ENCODE data around the gene CARD16.
"Not testable (repeated sequence)": the region's sequence is repeated elsewhere in the genome, so short reads cannot be mapped to it uniquely, and the experiment has no call there.

Gene CARD16

DNA sequence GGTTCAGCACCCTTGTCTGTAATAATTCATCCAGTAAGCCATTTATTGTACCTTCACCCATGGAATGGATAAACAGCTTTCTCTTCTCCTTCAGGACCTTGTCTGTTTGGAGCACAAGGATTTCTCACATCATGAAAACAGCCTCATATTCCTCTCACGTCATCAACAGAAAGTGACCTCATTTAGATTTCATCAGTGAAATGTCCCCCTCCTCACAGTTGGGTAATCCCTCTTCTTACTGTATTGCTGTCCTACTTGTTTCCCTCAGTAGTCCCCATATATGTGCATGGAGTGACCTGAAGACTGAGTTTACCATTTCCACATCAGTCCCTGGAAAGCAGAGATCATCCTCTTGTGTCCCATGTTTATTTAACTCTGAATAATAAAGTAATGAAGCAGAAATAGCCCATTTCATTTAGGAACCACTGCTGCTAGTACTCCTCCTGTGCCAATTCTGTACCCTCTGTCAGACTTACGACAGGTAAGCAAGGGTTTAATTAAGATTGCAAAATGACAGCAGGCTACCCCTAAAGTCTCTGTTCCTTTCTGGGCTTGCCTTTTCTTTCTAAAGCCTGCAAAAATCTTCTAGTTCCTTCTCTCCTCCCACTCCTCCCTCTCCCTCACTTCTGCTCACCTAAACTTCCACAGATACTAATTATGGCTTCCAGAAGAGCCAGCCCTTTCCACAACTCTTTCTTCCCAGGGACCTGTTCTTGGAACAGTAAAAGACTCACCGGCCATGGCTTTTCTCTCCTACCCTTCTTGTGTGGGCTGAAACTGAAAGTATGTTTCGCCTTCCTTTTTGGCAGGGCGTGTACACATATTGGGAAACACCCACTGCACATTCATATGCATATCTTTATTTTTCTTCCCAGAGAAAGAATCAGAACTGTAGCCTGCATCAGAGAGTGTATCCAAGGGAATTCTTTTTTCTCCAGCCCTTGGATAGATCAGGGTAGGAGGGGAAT lies at the start of gene CARD16:
Gene CARD16 (minus strand): TSS at position 779 of the 968 bp plus-strand sequence. CDS start 38 bp downstream, at position 741.
- DNase-seq = peak; percentile 2

DNA sequence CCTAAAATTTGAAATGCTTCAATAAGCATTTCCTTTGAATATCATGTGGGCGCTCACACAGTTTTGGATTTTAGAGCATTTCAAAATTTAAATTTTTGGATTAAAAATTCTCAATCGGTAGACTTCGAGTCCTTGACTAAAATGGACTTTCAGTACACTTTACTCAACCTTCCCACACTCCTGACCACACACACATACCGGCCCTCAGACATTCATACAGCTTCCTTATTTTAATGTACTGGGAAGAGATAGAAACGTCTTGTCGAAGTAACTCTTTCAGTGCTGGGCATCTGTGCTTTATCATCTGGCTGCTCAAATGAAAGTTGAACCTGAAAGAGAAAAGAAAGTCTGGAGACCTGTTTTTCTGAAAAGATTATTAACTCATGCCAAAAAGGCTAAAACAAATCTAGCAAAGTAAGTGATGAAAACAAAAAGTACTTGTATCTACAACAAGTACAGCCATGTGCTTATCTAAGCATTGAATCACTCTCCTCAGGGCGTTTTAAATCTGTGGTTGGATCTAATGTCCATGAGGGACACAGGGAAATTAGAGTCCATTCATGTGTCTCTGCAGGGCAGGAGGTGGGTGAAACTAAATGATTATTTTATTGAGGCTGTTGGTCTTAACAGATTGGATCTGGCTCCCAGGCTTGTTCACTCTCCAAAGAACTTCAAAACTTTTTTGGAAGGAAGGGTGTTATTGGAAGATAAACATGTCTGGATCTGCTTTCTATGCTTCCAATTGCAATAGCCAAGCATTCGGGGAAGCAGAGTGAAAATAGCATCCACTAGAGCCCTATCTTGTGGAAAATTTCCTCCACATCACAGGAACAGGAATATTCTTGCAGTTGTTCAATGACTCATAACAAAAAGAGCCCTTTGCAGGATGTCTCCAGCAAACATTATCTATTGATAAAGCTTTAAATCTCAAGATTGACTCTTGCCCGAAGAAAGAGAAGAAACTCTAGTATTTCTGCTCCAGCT lies 47.4 kb upstream of the CARD16 start:
- DNase-seq = no peak

DNA sequence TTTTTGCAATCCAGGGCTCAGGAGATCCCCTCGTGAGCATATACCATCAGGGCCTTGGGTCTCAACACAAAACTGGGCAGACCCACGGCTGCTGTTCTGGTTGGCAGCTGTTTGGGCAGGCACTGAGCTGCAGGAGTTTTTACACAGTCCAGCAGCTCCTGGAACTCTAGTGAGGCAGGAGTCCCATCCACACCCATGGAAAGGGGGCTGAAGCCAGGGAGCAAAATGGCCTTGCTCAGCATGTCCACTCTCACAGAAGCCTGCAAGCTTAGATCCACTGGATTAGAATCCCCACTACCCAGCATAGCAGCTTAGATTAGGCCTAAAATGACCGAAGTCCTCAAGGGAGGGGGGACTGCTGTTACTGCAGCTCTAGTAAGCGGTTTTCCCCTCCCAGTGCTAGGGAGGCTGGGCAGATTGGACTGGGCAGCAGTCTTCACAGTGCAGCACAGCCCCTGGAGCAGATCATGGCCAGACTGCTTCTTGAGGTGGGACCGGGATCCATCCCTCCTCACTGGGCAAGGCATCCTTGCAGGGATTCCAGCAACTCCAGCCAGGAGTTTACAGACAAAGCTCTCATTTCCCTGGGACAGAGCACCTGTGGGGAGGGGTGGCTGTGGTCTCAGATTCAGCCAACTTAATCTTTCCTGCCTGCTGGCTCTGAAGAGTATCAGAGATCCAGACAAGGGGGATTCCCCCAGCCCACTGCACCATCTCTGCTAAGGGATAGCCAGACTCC lies 36.4 kb upstream of the CARD16 start:
- no peak for DNase-seq

DNA sequence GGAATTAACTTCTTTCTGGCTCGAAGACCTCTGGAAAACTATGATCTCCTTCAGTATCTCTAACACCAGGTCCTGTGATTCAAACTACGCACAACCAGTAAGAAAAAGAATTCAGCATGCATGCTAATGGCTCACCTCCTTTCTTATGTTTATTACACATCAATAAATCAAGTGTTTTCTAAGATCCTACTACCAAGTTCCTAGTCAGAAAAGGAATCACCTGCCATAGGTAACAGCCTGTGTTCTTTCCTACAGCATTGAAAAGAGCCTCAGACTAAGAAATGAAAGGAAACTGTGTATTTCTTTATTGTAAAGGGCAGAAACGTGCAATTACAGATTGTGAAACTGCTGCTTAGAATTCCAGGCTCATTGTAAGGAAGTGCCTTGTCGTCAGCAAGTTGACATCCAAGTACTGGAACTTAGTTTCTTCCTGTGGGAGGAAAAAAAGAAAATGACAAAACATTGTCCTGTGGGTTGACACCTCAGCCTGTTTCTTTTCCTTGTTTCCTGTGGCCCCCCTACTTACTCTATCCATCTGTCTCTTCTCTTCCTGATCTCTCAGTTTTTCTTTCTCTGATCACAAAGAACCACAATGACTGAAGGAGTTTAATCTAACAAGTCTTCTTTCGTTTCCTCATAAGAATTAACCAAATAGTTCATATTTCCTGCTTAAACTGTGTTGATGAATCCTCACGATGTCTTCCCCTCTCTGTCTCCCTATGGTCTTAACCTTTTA lies 35.2 kb upstream of the CARD16 start:
- not testable (repeated sequence) for DNase-seq

DNA sequence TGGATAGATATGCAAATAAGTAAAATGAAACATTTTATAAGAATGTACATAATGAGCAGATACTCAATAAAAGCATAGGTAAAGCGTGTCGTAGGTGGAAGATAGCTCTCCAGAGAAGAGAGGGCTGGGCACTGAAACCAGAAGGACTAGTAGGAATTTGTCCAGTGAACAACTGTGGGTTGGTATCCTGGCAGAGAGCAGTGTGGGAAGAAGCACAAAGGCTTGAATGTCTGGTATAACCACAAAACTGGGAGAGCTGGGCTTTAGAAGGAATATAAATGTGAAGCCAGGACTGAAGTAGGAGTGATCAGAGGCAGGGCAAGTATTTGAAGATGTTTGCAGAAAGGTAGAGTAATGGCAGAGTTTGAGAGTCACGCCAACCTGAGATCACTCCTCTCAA lies 33.1 kb upstream of the CARD16 start:
- no peak for DNase-seq

DNA sequence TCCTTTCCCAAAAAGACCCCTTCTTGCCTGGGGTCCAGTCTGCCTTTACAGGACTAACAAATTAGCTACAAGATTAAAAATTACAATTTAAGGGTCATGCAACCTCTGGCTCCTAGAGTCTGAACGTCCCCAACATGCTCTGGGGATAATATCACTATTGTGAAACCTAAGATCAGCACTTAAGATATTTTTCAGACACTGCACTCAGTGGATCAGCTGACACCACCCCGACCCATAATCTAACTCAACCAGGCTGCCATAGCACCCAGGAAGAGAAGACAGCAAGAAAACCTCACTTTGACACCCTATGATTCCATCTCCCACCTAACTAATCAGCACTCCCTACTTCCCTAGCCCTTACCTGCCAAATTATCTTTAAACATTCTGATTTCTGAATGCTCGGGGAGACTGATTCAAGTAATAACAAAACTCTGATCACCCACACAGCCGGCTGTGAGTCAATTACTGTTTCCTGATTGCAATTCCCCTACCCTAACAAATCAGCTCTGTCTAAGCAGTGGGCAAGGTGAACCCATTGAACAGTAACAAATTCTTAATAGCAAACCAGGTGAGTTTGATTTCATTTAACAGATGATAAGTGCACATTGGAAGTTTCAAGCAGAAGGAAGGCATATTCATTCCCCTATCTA lies 32.1 kb upstream of the CARD16 start:
- not testable (repeated sequence) for DNase-seq

DNA sequence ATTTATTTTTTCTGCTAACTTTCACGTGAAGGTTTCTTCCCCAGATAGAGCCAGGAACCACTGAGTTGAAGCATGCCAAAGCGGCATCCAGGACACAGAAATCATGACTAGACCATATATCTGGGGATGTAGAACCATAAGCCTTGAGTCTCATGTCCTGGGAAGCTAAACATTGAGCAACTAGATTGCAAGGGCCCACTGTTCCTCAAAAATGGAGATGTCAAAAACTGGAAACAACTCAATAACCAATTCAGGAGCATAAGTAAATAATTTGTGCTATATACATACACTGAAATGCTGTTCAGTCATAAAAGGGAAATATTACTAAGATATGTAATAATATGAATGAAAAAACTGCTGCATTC lies 29.0 kb upstream of the CARD16 start:
- DNase-seq = no peak

DNA sequence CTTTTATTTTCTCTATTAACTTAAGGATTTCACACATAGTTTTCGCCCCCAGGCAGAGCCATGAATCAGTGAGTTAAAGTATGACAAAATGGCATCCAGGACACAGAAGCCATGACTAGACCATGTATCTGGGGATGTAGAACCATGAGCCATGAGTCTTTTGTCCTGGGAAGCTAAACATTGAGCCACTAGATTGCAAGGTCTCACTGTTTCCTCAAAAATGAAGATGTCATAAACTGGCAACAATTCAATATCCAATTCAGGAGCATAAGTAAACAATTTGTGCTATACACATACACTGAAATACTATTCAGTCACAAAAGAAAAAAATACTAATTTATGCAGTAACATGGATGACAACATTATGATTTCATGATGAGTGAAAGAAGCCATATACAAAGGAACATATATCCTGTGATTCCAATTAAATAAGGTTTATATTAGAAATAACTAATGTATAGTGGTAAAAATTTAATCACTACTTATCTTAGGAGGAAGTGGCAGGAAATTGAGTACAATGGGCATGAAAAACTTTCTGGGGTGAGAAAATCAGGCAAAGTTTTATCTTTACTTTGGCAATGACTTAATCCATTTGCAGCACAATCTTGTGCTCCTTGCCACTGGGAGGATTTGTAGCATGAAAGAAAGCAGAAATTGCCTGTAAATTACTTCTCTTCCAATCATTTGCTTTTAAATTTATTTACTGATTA lies 28.5 kb upstream of the CARD16 start:
- DNase-seq = no peak

DNA sequence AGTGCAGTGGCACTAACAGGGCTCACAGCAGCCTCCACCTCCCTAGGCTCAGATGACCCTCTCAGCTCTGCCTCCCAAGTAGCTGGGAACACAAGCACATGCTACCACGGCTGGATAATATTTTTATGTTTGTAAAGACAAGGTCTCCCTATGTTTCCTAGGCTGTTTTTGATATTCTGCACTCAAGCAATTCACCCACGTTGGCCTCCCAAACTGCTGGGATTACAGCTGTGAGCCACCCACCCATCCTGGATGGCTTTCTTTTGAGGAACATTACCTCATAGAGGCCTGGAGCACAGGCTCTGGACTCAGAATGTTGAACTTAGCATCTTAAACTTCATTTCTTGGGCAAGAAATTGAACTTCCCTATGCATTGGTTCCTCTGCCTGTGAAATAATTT lies 26.9 kb upstream of the CARD16 start:
- DNase-seq = not testable (repeated sequence)

DNA sequence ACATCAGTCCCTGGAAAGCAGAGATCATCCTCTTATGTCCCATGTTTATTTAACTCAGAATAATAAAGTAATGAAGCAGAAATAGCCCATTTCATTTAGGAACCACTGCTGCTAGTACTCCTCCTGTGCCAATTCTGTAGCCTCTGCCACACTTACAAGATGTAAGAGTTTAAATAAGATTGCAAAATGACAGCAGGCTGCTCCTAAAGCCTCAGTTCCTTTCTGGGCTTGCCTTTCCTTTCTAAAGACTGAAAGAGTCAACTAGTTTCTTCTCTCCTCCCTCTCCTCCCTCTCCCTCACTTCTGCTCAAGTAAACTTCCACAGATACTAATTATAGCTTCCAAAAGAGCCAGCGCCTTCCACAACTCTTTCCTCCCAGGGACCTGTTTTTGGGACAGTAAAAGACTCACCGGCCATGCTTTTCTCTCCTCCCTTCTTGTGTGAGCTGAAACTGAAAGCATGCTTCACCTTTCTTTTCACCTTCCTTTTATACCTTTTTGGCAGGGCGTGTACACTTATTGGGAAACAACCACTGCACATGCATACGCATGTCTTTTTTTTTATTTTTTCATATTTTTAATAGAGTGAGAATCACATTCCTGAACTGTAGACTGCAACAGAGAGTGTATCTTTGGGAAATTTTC lies 26.1 kb upstream of the CARD16 start:
- DNase-seq = no peak

DNA sequence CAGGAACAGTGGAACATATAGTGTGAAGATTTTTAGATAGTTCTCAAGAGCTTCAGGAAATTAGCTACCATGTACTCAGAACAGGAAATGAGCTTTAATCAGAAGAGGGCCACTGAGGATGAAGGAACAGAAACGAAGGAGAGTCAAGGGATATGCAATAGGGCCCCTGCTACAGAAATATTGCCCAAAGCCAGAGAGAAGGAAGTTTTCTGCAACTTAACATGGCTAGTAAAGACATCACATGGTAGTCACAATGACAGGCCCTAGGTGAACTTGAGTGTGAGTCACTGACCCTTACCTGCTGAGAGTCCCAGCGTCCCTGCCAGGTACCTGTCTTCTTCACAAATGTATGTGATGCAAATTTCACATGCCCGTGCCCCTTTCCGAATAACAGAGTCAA lies 25.2 kb upstream of the CARD16 start:
- DNase-seq = no peak

DNA sequence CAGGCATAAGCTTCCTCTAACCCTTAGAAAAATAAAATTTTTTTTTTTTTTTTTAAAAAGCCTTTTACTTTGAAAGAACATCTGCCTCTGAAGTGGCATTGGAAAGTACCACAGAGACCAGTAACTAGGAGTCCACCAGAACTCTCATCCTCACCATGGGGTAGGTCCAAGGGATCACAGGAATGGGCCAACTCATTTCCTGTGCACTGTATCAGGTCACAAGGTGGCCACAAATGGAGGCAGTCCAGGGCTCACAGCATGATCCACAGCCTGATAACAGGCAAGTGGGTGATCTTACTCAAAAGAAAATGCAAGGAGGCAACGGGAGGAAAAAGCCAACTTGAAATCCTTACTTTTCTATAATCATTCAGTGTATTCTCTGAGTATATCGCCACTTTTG lies 24.6 kb upstream of the CARD16 start:
- DNase-seq = not testable (repeated sequence)

DNA sequence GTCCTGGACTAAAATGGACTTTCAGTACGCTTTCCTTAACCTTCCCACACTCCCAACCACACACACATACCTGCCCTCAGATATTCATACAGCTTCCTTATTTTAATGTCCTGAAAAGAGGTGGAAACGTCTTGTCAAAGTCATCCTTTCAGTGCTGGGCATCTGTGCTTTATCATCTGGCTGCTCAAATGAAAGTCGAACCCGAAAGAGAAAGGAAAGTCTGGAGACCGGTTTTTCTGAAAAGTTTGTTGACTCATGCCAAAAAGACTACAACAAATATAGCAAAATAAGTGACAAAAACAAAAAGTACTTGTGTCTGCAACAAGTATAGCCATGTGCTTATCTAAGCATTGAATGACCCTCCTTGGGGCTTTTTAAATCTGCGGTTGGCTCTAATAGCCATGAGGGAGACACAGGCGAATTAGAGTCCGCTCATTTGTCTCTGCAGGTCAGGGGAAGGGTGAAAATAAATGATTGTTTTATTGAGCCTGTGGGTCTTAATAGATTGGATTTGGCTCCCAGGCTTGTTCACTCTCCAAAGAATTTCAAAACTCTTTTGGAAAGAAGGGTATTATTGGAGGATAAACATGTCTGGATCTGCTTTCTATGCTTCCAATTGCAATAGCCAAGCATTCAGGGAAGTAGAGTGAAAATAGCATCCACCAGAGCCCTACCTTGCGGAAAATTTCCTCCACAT lies 18.3 kb upstream of the CARD16 start:
- DNase-seq = not testable (repeated sequence)

DNA sequence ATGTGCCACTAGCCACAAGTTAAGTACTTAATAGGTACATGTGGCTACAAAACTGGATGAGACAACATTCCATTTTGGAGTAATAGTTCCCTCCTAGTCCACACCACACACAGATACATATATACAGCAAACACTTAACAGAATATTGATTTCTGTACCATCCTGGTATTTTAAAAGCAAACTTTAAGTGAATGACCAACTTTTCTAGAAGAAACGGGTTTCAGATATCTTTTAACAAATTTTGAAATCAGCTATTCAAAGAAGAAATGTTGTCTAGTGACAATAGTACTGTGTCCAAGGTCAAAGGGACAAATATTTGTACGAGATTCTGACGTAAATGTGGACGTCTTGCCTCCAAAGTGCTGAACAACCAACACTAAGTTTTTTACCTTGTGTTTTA lies 12.3 kb upstream of the CARD16 start:
- no peak for DNase-seq

DNA sequence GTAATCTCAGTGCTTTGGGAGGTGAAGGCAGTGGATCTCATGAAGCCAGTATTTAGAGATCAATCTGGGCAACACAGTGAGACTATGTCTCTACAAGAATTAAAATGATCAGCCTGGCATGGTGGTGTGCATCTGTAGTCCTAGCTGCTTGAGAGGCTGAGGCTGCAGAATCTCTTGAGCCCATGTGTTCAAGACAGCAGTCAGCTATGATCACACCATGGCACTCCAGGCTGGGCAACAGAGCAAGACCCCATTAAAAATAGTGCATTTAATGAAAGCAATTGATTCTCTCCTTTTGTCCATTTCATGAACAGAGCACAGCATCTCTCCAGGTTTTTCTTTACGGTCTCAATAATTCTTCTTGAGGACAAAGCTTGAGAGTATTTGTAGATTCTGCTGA lies 11.3 kb upstream of the CARD16 start:
- DNase-seq = no peak

DNA sequence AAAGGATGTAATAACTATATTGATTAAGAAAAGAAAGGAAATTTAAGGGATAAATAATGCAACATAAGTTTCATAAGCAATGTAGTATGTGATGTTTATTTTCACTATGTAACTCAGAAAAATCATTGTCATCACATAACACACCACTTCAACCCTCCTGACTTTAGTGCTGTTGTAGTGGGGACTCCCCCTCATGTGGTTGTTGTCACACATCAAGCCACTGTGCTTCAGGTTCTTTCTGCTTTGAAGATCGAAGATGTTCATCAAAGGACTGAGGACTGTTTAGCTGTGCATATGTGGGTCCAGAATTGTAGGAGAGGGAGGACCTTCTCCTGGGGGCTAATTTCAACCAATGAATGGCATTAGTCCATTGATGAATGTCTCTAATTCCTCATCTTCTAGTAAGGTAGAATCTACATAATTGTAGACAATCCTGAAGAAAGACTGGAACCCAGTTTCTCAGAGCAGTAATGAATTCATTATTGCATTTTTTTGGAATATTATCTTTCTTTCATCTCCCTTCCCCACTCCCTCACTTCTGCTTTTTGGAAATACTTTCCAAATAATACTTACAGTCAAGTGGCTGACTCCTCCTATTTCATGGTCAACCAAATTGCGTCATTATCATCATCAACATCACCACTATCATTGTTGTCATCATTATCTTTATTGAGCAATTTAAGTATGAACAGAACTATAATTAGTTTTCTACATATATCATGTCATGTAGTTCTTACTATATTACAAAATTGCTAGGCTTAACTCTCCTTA lies 9.8 kb upstream of the CARD16 start:
- DNase-seq = no peak

DNA sequence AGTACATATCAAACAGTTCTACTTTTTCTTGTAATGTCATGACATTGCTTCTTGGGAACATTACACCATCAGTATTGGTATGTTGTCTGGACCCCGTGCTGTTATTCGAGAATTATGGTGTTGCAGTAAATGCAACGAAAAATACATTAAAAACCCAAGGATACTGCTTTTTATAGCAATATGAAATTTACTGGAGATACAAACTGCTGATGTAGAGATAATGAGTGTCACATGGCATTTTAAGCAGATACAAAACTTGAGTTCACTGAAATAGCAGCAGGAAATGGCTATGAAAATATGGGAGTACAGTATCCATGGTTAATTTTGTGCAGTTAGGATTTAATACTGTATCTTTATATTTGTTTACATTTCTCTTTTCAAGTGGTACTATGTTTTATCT lies 7.4 kb upstream of the CARD16 start:
- no peak for DNase-seq

DNA sequence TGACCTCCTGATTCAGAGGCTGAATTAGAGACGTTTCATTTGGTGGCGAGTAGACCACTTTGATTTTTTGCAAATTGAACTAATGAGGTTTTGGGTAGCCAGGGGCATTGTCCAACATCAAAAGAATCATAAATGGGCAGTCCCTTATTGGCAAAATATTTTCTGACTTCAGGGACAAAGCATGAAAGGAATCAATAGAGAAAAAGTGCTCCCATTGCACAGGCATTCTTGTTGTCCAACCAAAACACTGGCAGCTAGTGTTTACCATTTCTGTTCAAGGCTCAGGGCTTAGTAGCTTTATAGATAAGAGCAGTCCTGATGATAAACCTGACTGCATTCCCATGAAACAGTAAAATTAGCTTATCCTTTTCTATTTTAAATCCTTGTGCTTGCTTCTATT lies 6.4 kb upstream of the CARD16 start:
- no peak for DNase-seq

DNA sequence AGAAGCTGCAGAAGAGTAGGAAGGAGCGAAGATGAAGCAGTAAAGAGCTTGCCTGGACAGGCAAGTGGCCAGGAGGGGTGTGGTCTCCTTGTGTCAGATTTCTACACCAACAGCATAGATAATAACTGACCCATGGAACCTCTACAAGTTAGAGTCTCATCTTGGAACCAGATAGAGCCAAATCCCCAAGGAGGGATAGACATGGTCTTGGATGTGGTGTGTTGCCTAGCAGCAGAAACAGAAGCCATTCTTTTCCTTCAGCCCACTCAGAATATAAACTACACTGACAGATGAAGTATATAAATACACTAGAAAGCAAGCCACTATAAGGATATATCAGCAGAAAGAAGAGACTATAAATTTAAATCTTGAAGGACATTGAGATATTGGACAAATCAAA lies 4.3 kb upstream of the CARD16 start:
- DNase-seq = no peak
